Karpas-422 (cell line): Measurements from ENCODE around the gene CCNY. TPM values are rescaled to one million over a fixed set of nuclear protein-coding genes. Genes with fewer than 3 reads are reported as not detected.
"Not testable (repeated sequence)": the region's sequence is repeated elsewhere in the genome, so short reads cannot be mapped to it uniquely, and the experiment has no call there.

Source experiments
- DNase-seq: peaks from one replicate; pipeline ENCODE4 v3.0.0-alpha.2; 2015
- H2AFZ ChIP-seq: fragments of 200-600 bp; sonication (generic); 2 replicates; pipeline ENCODE4 v1.6.1; 2014; ENCODE audit warnings: antibody characterized with exemption, low read length, mixed read lengths
- H3K27ac ChIP-seq: fragments of 200-600 bp; sonication (generic); 2 replicates; pipeline ENCODE4 v1.5.1; 2014; ENCODE audit warnings: mild to moderate bottlenecking, low read length, moderate library complexity
- H3K27me3 ChIP-seq: fragments of 200-600 bp; sonication (generic); 2 replicates; pipeline ENCODE4 v1.6.1; 2014; ENCODE audit warnings: low read length, mixed read lengths
- H3K36me3 ChIP-seq: fragments of 200-600 bp; sonication (generic); 2 replicates; pipeline ENCODE4 v1.6.1; 2014; ENCODE audit warnings: low read length, mixed read lengths; ENCODE audit not compliant: insufficient read depth
- H3K4me1 ChIP-seq: fragments of 200-600 bp; sonication (generic); 2 replicates; pipeline ENCODE4 v1.6.1; 2014; ENCODE audit warnings: mild to moderate bottlenecking, low read length, mixed read lengths
- H3K4me2 ChIP-seq: fragments of 200-600 bp; sonication (generic); 2 replicates; pipeline ENCODE4 v1.6.1; 2014; ENCODE audit warnings: low read length, low read depth, mild to moderate bottlenecking; ENCODE audit not compliant: poor library complexity, severe bottlenecking
- H3K4me3 ChIP-seq: fragments of 200-600 bp; sonication (generic); 2 replicates; pipeline ENCODE4 v1.5.1; 2014; ENCODE audit warnings: mild to moderate bottlenecking, antibody characterized with exemption, low read length, mixed read lengths
- H3K79me2 ChIP-seq: fragments of 200-600 bp; sonication (generic); 2 replicates; pipeline ENCODE4 v1.6.1; 2014; ENCODE audit warnings: mild to moderate bottlenecking, low read length, mixed read lengths
- H3K9ac ChIP-seq: fragments of 200-600 bp; sonication (generic); 2 replicates; pipeline ENCODE4 v1.6.0; 2014; ENCODE audit warnings: low read length
- H3K9me2 ChIP-seq: fragments of 200-600 bp; sonication (generic), shearing (Covaris generic); replicated peaks from 2 replicates; pipeline ENCODE4 v1.6.0; 2014; ENCODE audit warnings: mild to moderate bottlenecking, low read length, moderate library complexity; ENCODE audit not compliant: insufficient read depth
- H3K9me3 ChIP-seq: fragments of 300-700, 200-600 bp; sonication (generic); 2 replicates; pipeline ENCODE4 v1.6.1; 2014; ENCODE audit warnings: low read length, mixed read lengths
- H4K20me1 ChIP-seq: fragments of 200-600 bp; sonication (generic); 2 replicates; pipeline ENCODE4 v1.6.1; 2014; ENCODE audit warnings: mild to moderate bottlenecking, antibody characterized with exemption, low read length, low read depth; ENCODE audit not compliant: insufficient read depth
- total RNA-seq: library from RNA; depleted of rRNA; stranded (reverse); fragments of >200 nt; shearing (Covaris generic); gene quantifications from 2 replicates; pipeline ENCODE4 v1.2.3, GENCODE V29; 2014; ENCODE audit warnings: low replicate concordance

Gene CCNY
- total RNA-seq, 1 experiment from 2014 or later: 19.4 TPM

- H2AFZ ChIP-seq: no peak overlapping the region
- H3K4me1 ChIP-seq: 0 out of 2 replicates have a peak, but pooled peaks cover 2% of the 10 kb centered on the region
- H4K20me1 ChIP-seq: peaks cover 81% of the 10 kb centered on the region
- H3K9me2 ChIP-seq: no peaks in the 10 kb centered on the region
- DNase-seq: no peak
- no peaks in the 10 kb centered on the region for H3K9me3 ChIP-seq
- H3K79me2 ChIP-seq: no peaks in the 10 kb centered on the region; the same call in 1 of the 2 replicates
- H3K9ac ChIP-seq: no peak overlapping the region
- H3K27me3 ChIP-seq: no peaks in the 10 kb centered on the region
- H3K4me3 ChIP-seq: no peak overlapping the region
- no peak overlapping the region for H3K4me2 ChIP-seq
- H3K36me3 ChIP-seq: no peaks in the 10 kb centered on the region
- no peak overlapping the region for H3K27ac ChIP-seq
These were observed 77.9 kb downstream of the CCNY start for GRCh38 chr10:35413985-35414861.

- H2AFZ ChIP-seq: no peak overlapping the region
- H3K9ac ChIP-seq: no peak overlapping the region
- H3K4me1 ChIP-seq: 0 out of 2 replicates have a peak, but pooled peaks cover 2% of the 10 kb centered on the region
- no peaks in the 10 kb centered on the region for H3K9me2 ChIP-seq
- no peak for DNase-seq
- no peaks in the 10 kb centered on the region; the same call in 1 of the 2 replicates for H3K79me2 ChIP-seq
- peaks cover 88% of the 10 kb centered on the region for H4K20me1 ChIP-seq
- H3K4me3 ChIP-seq: no peak overlapping the region
- H3K4me2 ChIP-seq: no peak overlapping the region
- no peaks in the 10 kb centered on the region for H3K27me3 ChIP-seq
- H3K9me3 ChIP-seq: no peaks in the 10 kb centered on the region
- H3K27ac ChIP-seq: no peak overlapping the region
- H3K36me3 ChIP-seq: no peaks in the 10 kb centered on the region
These were observed 79.2 kb downstream of the CCNY start for GRCh38 chr10:35415505-35415904.

GRCh38 chr10:35416619-35417312, 80.5 kb downstream of the CCNY start:
- no peak overlapping the region for H3K9ac ChIP-seq
- no peak for DNase-seq

GRCh38 chr10:35417313-35417625, 81.0 kb downstream of the CCNY start:
- Histone ChIP-seq H3K4me2 (no peak overlapping the region), H3K79me2 (no peaks in the 10 kb centered on the region; the same call in 1 of the 2 replicates), H3K9me2 (no peaks in the 10 kb centered on the region), H3K36me3 (no peaks in the 10 kb centered on the region), H3K27me3 (no peaks in the 10 kb centered on the region), H3K9ac (no peak overlapping the region), H2AFZ (no peak overlapping the region), H4K20me1 (peaks cover 78% of the 10 kb centered on the region), H3K4me1 (0 out of 2 replicates have a peak, but pooled peaks cover 2% of the 10 kb centered on the region), H3K9me3 (no peaks in the 10 kb centered on the region), H3K27ac (no peak overlapping the region), H3K4me3 (no peak overlapping the region)
- DNase-seq: no peak

More at GRCh38 chr10:35416619-35417312, 80.5 kb downstream of the CCNY start:
- Histone ChIP-seq H3K36me3 (no peaks in the 10 kb centered on the region), H3K79me2 (no peaks in the 10 kb centered on the region; the same call in 1 of the 2 replicates), H4K20me1 (peaks cover 80% of the 10 kb centered on the region), H3K4me3 (no peak overlapping the region), H3K9me3 (no peaks in the 10 kb centered on the region), H3K27ac (no peak overlapping the region), H3K4me1 (0 out of 2 replicates have a peak, but pooled peaks cover 2% of the 10 kb centered on the region), H3K4me2 (no peak overlapping the region), H2AFZ (no peak overlapping the region), H3K9me2 (no peaks in the 10 kb centered on the region), H3K27me3 (no peaks in the 10 kb centered on the region)

GRCh38 chr10:35417795-35418194, 81.5 kb downstream of the CCNY start:
- Histone ChIP-seq H3K9ac (no peak overlapping the region), H3K27ac (no peak overlapping the region), H3K9me2 (no peaks in the 10 kb centered on the region), H2AFZ (no peak overlapping the region), H3K27me3 (no peaks in the 10 kb centered on the region), H4K20me1 (peaks cover 78% of the 10 kb centered on the region), H3K4me3 (no peak overlapping the region), H3K79me2 (no peaks in the 10 kb centered on the region; the same call in 1 of the 2 replicates), H3K9me3 (no peaks in the 10 kb centered on the region), H3K4me2 (no peak overlapping the region), H3K4me1 (0 out of 2 replicates have a peak, but pooled peaks cover 2% of the 10 kb centered on the region), H3K36me3 (no peaks in the 10 kb centered on the region)
- DNase-seq: no peak

GRCh38 chr10:35418580-35418979, 82.3 kb downstream of the CCNY start:
- peaks cover 70% of the 10 kb centered on the region for H4K20me1 ChIP-seq
- not testable (repeated sequence) for H3K9me2 ChIP-seq, H3K27me3 ChIP-seq, H3K9ac ChIP-seq, H3K4me3 ChIP-seq, H3K79me2 ChIP-seq, DNase-seq, H3K9me3 ChIP-seq, H2AFZ ChIP-seq, H3K36me3 ChIP-seq, H3K4me1 ChIP-seq, H3K4me2 ChIP-seq, H3K27ac ChIP-seq

GRCh38 chr10:35420044-35420443, 83.7 kb downstream of the CCNY start:
- Histone ChIP-seq H2AFZ (no peak overlapping the region), H3K36me3 (no peaks in the 10 kb centered on the region), H4K20me1 (peaks cover 56% of the 10 kb centered on the region), H3K4me1 (0 out of 2 replicates have a peak, but pooled peaks cover 2% of the 10 kb centered on the region), H3K79me2 (no peaks in the 10 kb centered on the region; the same call in 1 of the 2 replicates), H3K9me2 (no peaks in the 10 kb centered on the region), H3K4me2 (no peak overlapping the region), H3K9ac (no peak overlapping the region), H3K27ac (no peak overlapping the region), H3K9me3 (no peaks in the 10 kb centered on the region), H3K27me3 (no peaks in the 10 kb centered on the region), H3K4me3 (no peak overlapping the region)
- no peak for DNase-seq
